Measurements from ENCODE around the gene CALHM4.
"Not testable (repeated sequence)": the region's sequence is repeated elsewhere in the genome, so short reads cannot be mapped to it uniquely, and the experiment has no call there.

The CALHM4 gene

GRCh38 chr6:116577486-116577885 lies 23.9 kb downstream of the CALHM4 start:
- no peak for DNase-seq (ENCODE audit: low spot score)

- DNase-seq (ENCODE audit: low spot score): no peak
Measured at GRCh38 chr6:116578335-116578734, 24.8 kb downstream of the CALHM4 start.

DNA sequence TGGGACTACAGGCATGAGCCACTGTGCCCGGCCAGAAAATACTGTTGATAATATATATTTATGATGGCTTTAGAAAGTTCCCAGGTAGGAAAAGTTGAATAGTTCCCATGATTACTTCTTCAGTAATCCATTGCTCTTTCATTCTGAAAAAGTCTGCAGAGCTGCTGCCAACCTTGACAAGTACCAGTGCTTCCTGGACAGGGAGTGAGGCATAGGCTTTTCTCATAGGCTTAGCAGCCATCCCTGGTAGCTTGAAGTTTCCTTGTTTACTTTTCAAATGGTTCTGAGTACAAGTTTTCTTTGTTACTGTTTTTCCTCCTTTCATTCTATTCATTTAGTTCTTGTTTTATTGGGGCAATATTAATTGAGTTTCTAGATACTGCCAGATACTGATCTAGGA lies 25.6 kb downstream of the CALHM4 start:
- no peak for DNase-seq (ENCODE audit: low spot score)

- no peak for DNase-seq (ENCODE audit: low spot score)
Measured at GRCh38 chr6:116580198-116580597, 26.6 kb downstream of the CALHM4 start.

GRCh38 chr6:116586276-116586675 lies 32.7 kb downstream of the CALHM4 start:
- DNase-seq (ENCODE audit: low spot score): no peak

DNA sequence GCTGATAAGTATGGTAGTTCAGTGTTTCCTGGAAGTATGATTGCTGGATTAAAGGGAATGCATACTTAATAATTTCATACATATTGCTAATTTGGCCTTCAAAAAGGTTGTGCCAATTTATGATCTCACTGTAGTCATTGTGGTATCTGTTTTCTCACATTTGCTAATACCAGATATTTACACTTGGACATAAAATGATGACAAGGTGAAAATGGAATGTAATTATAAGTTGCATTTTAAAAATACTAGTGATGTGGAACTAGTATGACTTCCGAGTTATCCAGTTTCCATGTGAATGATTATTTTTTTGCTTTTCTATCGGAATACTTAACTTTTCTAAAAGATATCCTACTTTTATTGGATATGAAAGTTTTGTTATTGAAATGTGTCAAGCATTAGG lies 33.2 kb downstream of the CALHM4 start:
- no peak for DNase-seq (ENCODE audit: low spot score)

- DNase-seq (ENCODE audit: low spot score): no peak
Measured at GRCh38 chr6:116595247-116595646, 41.7 kb downstream of the CALHM4 start.

GRCh38 chr6:116596815-116597214 lies 43.3 kb downstream of the CALHM4 start:
- no peak for DNase-seq (ENCODE audit: low spot score)

GRCh38 chr6:116603916-116604315 lies 50.4 kb downstream of the CALHM4 start:
- DNase-seq (ENCODE audit: low spot score): not testable (repeated sequence)

DNA sequence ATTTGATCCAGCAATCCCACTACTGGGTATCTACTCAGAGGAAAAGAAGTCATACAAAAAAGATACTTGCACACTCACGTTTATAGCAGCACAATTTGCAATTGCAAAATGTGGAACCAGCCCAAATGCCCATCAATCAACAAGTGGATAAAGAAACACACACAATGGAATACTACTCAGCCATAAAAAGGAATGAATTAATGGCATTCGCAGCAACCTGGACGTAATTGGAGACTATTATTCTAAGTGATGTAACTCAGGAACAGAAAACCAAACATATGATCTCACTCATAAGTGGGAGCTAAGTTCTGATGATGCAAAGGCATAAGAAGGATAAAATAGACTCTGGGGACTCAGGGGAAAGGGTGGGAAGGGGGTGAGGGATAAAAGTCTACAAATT lies 51.3 kb downstream of the CALHM4 start:
- not testable (repeated sequence) for DNase-seq (ENCODE audit: low spot score)

- no peak for DNase-seq (ENCODE audit: low spot score)
Measured at GRCh38 chr6:116605935-116606334, 52.4 kb downstream of the CALHM4 start.

All from hematopoietic multipotent progenitor cell treated with erythropoietin and hydrocortisone succinate and interleukin-3 and kit ligand, for 17 days (in vitro differentiated cells).